Astrocyte (in vitro differentiated cells and primary cell): Measurements from ENCODE around the gene CPNE4. TPM values are rescaled to one million over a fixed set of nuclear protein-coding genes. Genes with fewer than 3 reads are reported as not detected.

Experiments
- DNase-seq: peaks from one replicate; pipeline ENCODE4 v3.0.0-alpha.2; 2010; ENCODE audit warnings: low read depth
- FAIRE-seq: peaks from 2 replicates; lab custom pipeline; 2011; peaks lifted over from hg19 to GRCh38; lab: Jason Lieb, UNC
- H2AFZ ChIP-seq: 2 replicates; pipeline ENCODE4 v1.6.0; 2012; ENCODE audit warnings: low read depth, low read length, inconsistent platforms
- H3K27ac ChIP-seq: 2 replicates; pipeline ENCODE4 v1.5.1; 2011; ENCODE audit warnings: low read depth, low read length, inconsistent platforms
- H3K27me3 ChIP-seq: 2 replicates; pipeline ENCODE4 v1.6.0; 2011; ENCODE audit warnings: low read length, inconsistent platforms; ENCODE audit not compliant: insufficient read depth
- H3K36me3 ChIP-seq: 2 replicates; pipeline ENCODE4 v1.5.1; 2011; ENCODE audit warnings: low read length, inconsistent platforms; ENCODE audit not compliant: insufficient read depth
- H3K4me1 ChIP-seq: 2 replicates; pipeline ENCODE4 v1.5.1; 2011; ENCODE audit warnings: low read length, inconsistent platforms; ENCODE audit not compliant: insufficient read depth
- H3K4me2 ChIP-seq: 2 replicates; pipeline ENCODE4 v1.6.0; 2012; ENCODE audit warnings: low read length, inconsistent platforms
- H3K4me3 ChIP-seq: 2 replicates; pipeline ENCODE4 v1.5.1; 2011; ENCODE audit warnings: low read depth, mild to moderate bottlenecking, low read length, inconsistent platforms; ENCODE audit not compliant: insufficient read depth
- H3K79me2 ChIP-seq: 2 replicates; pipeline ENCODE4 v1.6.0; 2012; ENCODE audit warnings: mild to moderate bottlenecking, low read length, inconsistent platforms; ENCODE audit not compliant: insufficient read depth
- H3K9ac ChIP-seq: 2 replicates; pipeline ENCODE4 v1.6.0; 2012; ENCODE audit warnings: mild to moderate bottlenecking, low read length, inconsistent platforms
- H3K9me3 ChIP-seq: 2 replicates; pipeline ENCODE4 v1.5.1; 2012; ENCODE audit warnings: low read depth, mild to moderate bottlenecking, low read length, inconsistent platforms; ENCODE audit not compliant: insufficient read depth
- H4K20me1 ChIP-seq: 2 replicates; pipeline ENCODE4 v1.6.0; 2012; ENCODE audit warnings: low read length, inconsistent platforms; ENCODE audit not compliant: insufficient read depth
- H3K27ac Mint-ChIP-seq: one replicate; pipeline ENCODE4 v1.8.0; 2021; ENCODE audit warnings: mild to moderate bottlenecking, mixed read lengths; ENCODE audit not compliant: unreplicated experiment
- H3K27me3 Mint-ChIP-seq: one replicate; pipeline ENCODE4 v1.8.0; 2021; ENCODE audit warnings: low read depth, mixed read lengths; ENCODE audit not compliant: unreplicated experiment
- H3K36me3 Mint-ChIP-seq: one replicate; pipeline ENCODE4 v1.8.0; 2021; ENCODE audit warnings: low read depth, mixed read lengths; ENCODE audit not compliant: unreplicated experiment
- H3K4me1 Mint-ChIP-seq: one replicate; pipeline ENCODE4 v1.8.0; 2021; ENCODE audit warnings: low read depth, mixed read lengths; ENCODE audit not compliant: unreplicated experiment
- H3K4me3 Mint-ChIP-seq: one replicate; pipeline ENCODE4 v1.8.0; 2021; ENCODE audit warnings: mild to moderate bottlenecking, moderate library complexity, mixed read lengths; ENCODE audit not compliant: unreplicated experiment
- H3K9me3 Mint-ChIP-seq: one replicate; pipeline ENCODE4 v1.8.0; 2021; ENCODE audit warnings: mild to moderate bottlenecking, mixed read lengths; ENCODE audit not compliant: unreplicated experiment
- EZH2 ChIP-seq: IDR thresholded peaks from 2 replicates; pipeline ENCODE4 v1.6.1; 2012; ENCODE audit warnings: mild to moderate bottlenecking, low read length, inconsistent platforms; ENCODE audit not compliant: insufficient read depth
- total RNA-seq: library from RNA; stranded (reverse); gene quantifications from 2 replicates; pipeline ENCODE4 v1.2.1, GENCODE V29; 2021
- TF ChIP-seq, protein P1 (sequence below): IDR thresholded peaks from 2 replicates; pipeline ENCODE4 v1.5.1; 2011; ENCODE audit warnings: low read depth, mild to moderate bottlenecking, inconsistent platforms, low read length, moderate library complexity; ENCODE audit not compliant: insufficient read depth

The CPNE4 gene
- total RNA-seq, 1 donor from 2014 or later = 0.68 TPM

DNA sequence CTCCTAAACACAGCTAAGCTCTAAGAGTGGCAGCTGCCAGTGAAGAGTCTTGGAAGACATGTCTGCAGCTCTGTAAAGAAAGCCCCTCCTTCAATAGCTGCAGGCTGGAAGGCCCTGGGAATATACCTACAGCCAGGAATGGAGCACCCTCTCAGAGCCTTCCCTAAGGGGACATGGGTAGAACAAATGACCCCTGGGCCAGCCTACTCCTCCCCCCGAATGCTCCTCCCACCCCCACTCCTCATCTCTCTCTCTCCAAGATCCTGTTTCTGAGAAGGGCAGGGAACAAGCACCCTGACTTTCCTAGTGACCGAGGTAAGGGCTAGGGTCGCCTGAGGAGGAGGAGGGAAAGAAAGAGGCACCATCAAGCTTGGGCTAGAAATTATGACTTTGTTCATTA, 20.7 kb downstream of the CPNE4 start:
- no peak overlapping the region for H2AFZ ChIP-seq

DNA sequence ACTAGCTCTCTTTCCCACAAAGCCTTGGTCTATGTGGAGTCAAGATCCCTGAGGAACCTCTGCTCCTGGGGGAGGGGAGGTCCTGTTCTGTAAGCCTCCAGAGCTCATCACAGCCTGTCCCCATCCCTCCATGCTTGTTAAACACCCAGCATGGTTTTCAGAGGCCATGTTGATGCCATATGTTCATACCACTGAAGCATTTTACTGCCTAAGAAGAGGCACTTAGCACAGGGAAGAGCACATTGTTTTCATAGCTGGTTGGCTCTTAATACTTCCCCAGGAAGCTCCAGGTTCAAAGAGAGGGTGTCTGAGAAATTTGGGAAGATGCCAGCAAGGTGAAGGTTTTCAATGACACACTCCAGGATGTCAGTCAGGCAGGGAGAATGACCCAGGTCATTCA, 25.6 kb downstream of the CPNE4 start:
- Histone ChIP-seq H4K20me1 (no peaks in the 10 kb centered on the region), H3K27ac (no peak overlapping the region), H3K9ac (no peak overlapping the region), H3K79me2 (no peaks in the 10 kb centered on the region), H2AFZ (no peak overlapping the region), H3K4me3 (no peak overlapping the region), H3K36me3 (no peaks in the 10 kb centered on the region), H3K9me3 (no peaks in the 10 kb centered on the region), H3K4me2 (no peak overlapping the region), H3K27me3 (no peaks in the 10 kb centered on the region), H3K4me1 (no peaks in the 10 kb centered on the region)
- no peaks in the 10 kb centered on the region for H3K27me3 Mint-ChIP-seq
- FAIRE-seq = no peak
- DNase-seq = no peak
- H3K4me3 Mint-ChIP-seq = no peak overlapping the region
- no peaks in the 10 kb centered on the region for H3K36me3 Mint-ChIP-seq
- no peak overlapping the region for H3K27ac Mint-ChIP-seq
- TF ChIP-seq EZH2 = no peak
- TF ChIP-seq, protein P1, sequence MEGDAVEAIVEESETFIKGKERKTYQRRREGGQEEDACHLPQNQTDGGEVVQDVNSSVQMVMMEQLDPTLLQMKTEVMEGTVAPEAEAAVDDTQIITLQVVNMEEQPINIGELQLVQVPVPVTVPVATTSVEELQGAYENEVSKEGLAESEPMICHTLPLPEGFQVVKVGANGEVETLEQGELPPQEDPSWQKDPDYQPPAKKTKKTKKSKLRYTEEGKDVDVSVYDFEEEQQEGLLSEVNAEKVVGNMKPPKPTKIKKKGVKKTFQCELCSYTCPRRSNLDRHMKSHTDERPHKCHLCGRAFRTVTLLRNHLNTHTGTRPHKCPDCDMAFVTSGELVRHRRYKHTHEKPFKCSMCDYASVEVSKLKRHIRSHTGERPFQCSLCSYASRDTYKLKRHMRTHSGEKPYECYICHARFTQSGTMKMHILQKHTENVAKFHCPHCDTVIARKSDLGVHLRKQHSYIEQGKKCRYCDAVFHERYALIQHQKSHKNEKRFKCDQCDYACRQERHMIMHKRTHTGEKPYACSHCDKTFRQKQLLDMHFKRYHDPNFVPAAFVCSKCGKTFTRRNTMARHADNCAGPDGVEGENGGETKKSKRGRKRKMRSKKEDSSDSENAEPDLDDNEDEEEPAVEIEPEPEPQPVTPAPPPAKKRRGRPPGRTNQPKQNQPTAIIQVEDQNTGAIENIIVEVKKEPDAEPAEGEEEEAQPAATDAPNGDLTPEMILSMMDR = no peak
- H3K9me3 Mint-ChIP-seq = no peaks in the 10 kb centered on the region
- H3K4me1 Mint-ChIP-seq = peaks cover 6% of the 10 kb centered on the region

More for the DNA sequence above, 20.7 kb downstream of the CPNE4 start:
- Mint-ChIP-seq H3K4me1 (peaks cover 14% of the 10 kb centered on the region), H3K9me3 (peaks cover 1% of the 10 kb centered on the region), H3K27me3 (no peaks in the 10 kb centered on the region), H3K27ac (no peak overlapping the region), H3K4me3 (no peak overlapping the region), H3K36me3 (no peaks in the 10 kb centered on the region)
- no peak overlapping the region for H3K9ac ChIP-seq
- H3K4me3 ChIP-seq = no peak overlapping the region
- no peak for DNase-seq
- TF ChIP-seq, protein P1 = no peak
- no peak for TF ChIP-seq EZH2
- H3K27ac ChIP-seq = no peak overlapping the region
- no peaks in the 10 kb centered on the region for H3K9me3 ChIP-seq
- H3K4me1 ChIP-seq = no peaks in the 10 kb centered on the region
- no peak overlapping the region for H3K4me2 ChIP-seq
- no peaks in the 10 kb centered on the region for H3K79me2 ChIP-seq
- no peaks in the 10 kb centered on the region for H3K36me3 ChIP-seq
- H4K20me1 ChIP-seq = no peaks in the 10 kb centered on the region
- no peak for FAIRE-seq
- peaks cover 3% of the 10 kb centered on the region for H3K27me3 ChIP-seq

DNA sequence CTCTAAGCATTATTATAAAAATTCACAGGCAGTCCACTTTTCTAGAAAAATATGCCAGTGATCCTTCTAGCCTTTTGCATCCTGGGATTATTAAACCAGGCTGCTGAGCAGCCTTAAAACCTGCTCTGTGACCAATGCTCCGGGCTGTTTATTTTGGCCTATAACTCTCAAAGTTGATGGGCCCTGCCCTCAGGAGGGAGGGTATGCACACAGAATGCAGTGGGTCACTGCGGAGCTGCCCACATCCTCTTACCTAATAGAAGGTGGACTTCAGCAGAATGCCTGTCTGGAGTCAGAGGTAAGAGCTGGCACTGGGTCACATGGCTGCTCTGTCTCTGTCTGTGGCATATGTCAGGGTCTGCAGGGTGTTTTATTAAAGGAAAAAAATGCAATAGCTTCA, 26.0 kb downstream of the CPNE4 start:
- Histone ChIP-seq H3K4me2 (no peak overlapping the region), H2AFZ (no peak overlapping the region), H3K27me3 (no peaks in the 10 kb centered on the region), H3K36me3 (no peaks in the 10 kb centered on the region), H3K9ac (no peak overlapping the region), H3K9me3 (no peaks in the 10 kb centered on the region), H3K4me3 (no peak overlapping the region), H3K27ac (no peak overlapping the region), H4K20me1 (no peaks in the 10 kb centered on the region), H3K4me1 (no peaks in the 10 kb centered on the region), H3K79me2 (no peaks in the 10 kb centered on the region)
- H3K9me3 Mint-ChIP-seq = no peaks in the 10 kb centered on the region
- no peak overlapping the region for H3K27ac Mint-ChIP-seq
- H3K4me1 Mint-ChIP-seq = peaks cover 6% of the 10 kb centered on the region
- H3K4me3 Mint-ChIP-seq = no peak overlapping the region
- no peaks in the 10 kb centered on the region for H3K36me3 Mint-ChIP-seq
- no peak for DNase-seq
- FAIRE-seq = no peak
- TF ChIP-seq EZH2 = no peak
- TF ChIP-seq, protein P1 = no peak
- H3K27me3 Mint-ChIP-seq = no peaks in the 10 kb centered on the region
